Neuronal stem cell (in vitro differentiated cells): Measurements from ENCODE around the gene SLC3A2.

Source experiments
- DNase-seq: peaks from one replicate; pipeline ENCODE4 v3.0.0-alpha.2; 2013; ENCODE audit warnings: low spot score
- H2AFZ ChIP-seq: one replicate; pipeline ENCODE4 v1.6.1; 2013; ENCODE audit warnings: mild to moderate bottlenecking, low read length, inconsistent platforms
- H2AK5ac ChIP-seq: 2 replicates; pipeline ENCODE4 v1.6.1; 2013; ENCODE audit warnings: low read depth, mild to moderate bottlenecking, inconsistent platforms, low read length, moderate library complexity, mixed read lengths
- H2BK120ac ChIP-seq: 2 replicates; pipeline ENCODE4 v1.6.1; 2013; ENCODE audit warnings: low read depth, mild to moderate bottlenecking, inconsistent platforms, low read length, moderate library complexity, mixed read lengths
- H2BK12ac ChIP-seq: one replicate; pipeline ENCODE4 v1.6.1; 2013; ENCODE audit warnings: low read length, inconsistent platforms
- H2BK15ac ChIP-seq: 2 replicates; pipeline ENCODE4 v1.6.1; 2013; ENCODE audit warnings: mild to moderate bottlenecking, low read length, inconsistent platforms, mixed read lengths
- H2BK5ac ChIP-seq: one replicate; pipeline ENCODE4 v1.6.1; 2013; ENCODE audit warnings: inconsistent platforms, mild to moderate bottlenecking, low read length, moderate library complexity
- H3K14ac ChIP-seq: one replicate; pipeline ENCODE4 v1.6.1; 2013; ENCODE audit warnings: low read length, inconsistent platforms
- H3K18ac ChIP-seq: 2 replicates; pipeline ENCODE4 v1.6.1; 2013; ENCODE audit warnings: low read length, inconsistent platforms
- H3K23ac ChIP-seq: 2 replicates; pipeline ENCODE4 v1.6.1; 2013; ENCODE audit warnings: low read depth, mild to moderate bottlenecking, mixed read lengths, low read length, inconsistent platforms; ENCODE audit not compliant: poor library complexity
- H3K27ac ChIP-seq: replicated peaks from 3 replicates; pipeline ENCODE4 v1.5.1; 2013; ENCODE audit warnings: low read length, inconsistent platforms
- H3K27me3 ChIP-seq, 3 experiments: 2 replicates each; pipeline ENCODE4 v1.6.1; 2013; ENCODE audit warnings: low read length in 3 of 3, mild to moderate bottlenecking in 2 of 3, inconsistent platforms in 1 of 3, low read depth in 1 of 3, mixed read lengths in 1 of 3, moderate library complexity in 1 of 3; ENCODE audit not compliant: control insufficient read depth in 3 of 3, insufficient read depth in 3 of 3
- H3K36me3 ChIP-seq, 2 donors: replicated peaks in 1 of 2; 2 replicates each; pipeline ENCODE4 v1.6.1; 2013; ENCODE audit warnings: low read length in 2 of 2; ENCODE audit not compliant: control insufficient read depth in 2 of 2, insufficient read depth in 2 of 2
- H3K4ac ChIP-seq: 2 replicates; pipeline ENCODE4 v1.6.1; 2013; ENCODE audit warnings: inconsistent platforms, mild to moderate bottlenecking, low read length, moderate library complexity
- H3K4me1 ChIP-seq, 2 donors: 1 replicate in 1 of 2; 2 replicates in 1 of 2; pipeline ENCODE4 v1.6.1; 2013; ENCODE audit warnings: low read length in 2 of 2, low read depth in 1 of 2; ENCODE audit not compliant: control insufficient read depth in 2 of 2, insufficient read depth in 1 of 2
- H3K4me2 ChIP-seq: one replicate; pipeline ENCODE4 v1.6.1; 2013; ENCODE audit warnings: mild to moderate bottlenecking, low read length, inconsistent platforms; ENCODE audit not compliant: insufficient read depth, poor library complexity, severe bottlenecking
- H3K4me3 ChIP-seq, 2 donors: 2 replicates each; pipeline ENCODE4 v1.5.1; 2013; ENCODE audit warnings: low read length in 2 of 2, mild to moderate bottlenecking in 2 of 2, inconsistent platforms in 1 of 2, moderate library complexity in 1 of 2
- H3K79me1 ChIP-seq: one replicate; pipeline ENCODE4 v1.6.1; 2013; ENCODE audit warnings: low read depth, mild to moderate bottlenecking, inconsistent platforms, low read length, moderate library complexity
- H3K9ac ChIP-seq: one replicate; pipeline ENCODE4 v1.6.1; 2013; ENCODE audit warnings: mild to moderate bottlenecking, low read depth, low read length, inconsistent platforms; ENCODE audit not compliant: poor library complexity
- H3K9me3 ChIP-seq, 2 donors: replicated peaks in 1 of 2; 2 replicates each; pipeline versions ENCODE3 to v1.6.1; 2013; ENCODE audit warnings: low read length in 2 of 2, mild to moderate bottlenecking in 2 of 2, inconsistent platforms in 1 of 2, low read depth in 1 of 2, mixed read lengths in 1 of 2, moderate library complexity in 1 of 2; ENCODE audit not compliant: control insufficient read depth in 2 of 2, insufficient read depth in 1 of 2
- H4K8ac ChIP-seq: one replicate; pipeline ENCODE4 v1.6.1; 2013; ENCODE audit warnings: low read depth, mild to moderate bottlenecking, inconsistent platforms, low read length, moderate library complexity
- H4K91ac ChIP-seq: one replicate; pipeline ENCODE4 v1.6.1; 2013; ENCODE audit warnings: low read length, low read depth, mild to moderate bottlenecking, inconsistent platforms; ENCODE audit not compliant: poor library complexity
- WGBS, 2 donors: extraction: QIAGEN DNeasy Blood & Tissue Kit; methylation state at CpG; one replicate each; pipeline ENCODE4 v1.1.7; 2013; ENCODE audit warnings: missing lambda C conversion rate in 2 of 2, mixed read lengths in 1 of 2; ENCODE audit not compliant: insufficient read length in 2 of 2, insufficient replicate concordance in 1 of 2; ENCODE audit errors: extremely low coverage in 2 of 2; 5-methylcytosine and 5-hydroxymethylcytosine counted together

The SLC3A2 gene

DNA sequence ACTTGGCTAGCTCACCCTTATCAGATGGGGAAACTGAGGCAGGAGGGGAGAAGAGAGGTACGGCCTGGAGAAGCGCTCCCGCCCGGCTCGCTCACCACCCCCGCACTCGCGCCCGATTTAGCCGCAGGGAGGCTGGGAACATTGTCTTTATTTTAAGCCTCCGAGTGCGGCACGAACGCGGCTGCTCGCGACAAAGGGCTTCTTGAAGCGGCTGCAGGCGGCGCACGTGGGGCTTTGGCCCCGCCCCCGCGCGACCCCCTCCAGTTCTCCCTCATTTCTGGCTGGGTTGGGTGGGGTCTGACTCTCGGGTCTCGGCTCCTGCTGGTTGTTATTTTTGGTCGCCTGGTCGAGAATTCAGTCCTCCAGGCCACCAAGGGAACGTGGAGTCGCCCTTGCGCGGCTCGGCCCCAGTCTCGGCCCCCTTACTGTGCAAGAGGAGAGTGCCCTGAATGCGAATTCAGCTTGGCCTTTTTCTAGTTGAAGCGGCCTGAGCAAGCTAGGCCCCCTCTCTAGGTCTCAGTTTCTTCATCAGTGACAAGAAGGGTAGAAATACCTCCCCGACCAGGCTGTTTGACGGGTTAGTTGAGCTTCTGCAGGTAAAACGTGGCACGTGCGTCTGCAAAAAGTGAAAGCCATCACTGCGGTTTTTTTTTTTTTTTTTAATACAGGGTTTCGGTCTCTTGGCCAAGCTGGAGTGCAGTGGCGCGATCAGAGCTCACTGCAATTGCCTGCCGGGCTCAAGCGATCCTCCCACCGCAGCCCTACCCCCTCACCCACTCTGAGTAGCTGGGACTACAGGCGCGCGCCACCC lies 43.1 kb downstream of the SLC3A2 start:
- no peak for DNase-seq

DNA sequence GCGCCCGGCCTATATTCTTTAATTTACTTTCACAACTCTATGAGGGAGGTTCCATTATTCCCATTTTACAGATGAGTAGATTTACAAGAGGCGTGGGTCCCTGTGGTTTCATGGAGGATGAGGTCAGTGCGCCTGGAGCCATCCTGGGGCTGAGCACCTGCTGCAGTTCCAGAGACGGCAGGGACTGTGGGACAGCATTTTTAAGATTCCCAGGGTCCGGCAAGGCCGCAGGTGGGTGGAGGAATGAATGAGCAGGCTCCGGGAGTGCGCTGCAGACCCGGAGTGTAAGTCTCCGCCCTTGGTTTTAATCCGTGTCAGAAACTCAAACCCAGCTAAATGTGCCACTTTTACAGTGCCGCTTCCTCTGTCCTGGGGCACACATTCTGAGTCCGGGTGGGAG lies 44.6 kb downstream of the SLC3A2 start:
- H2BK5ac ChIP-seq, result no peak overlapping the region
- no peak overlapping the region for H3K4ac ChIP-seq
- no peak overlapping the region for H2BK120ac ChIP-seq
- no peak overlapping the region for H2AK5ac ChIP-seq
- H3K9ac ChIP-seq, result no peak overlapping the region
- H3K27me3 ChIP-seq, result peaks cover 24 to 94% (median 58%) of the 10 kb centered on the region in 3 experiments
- H3K27ac ChIP-seq, result no peak overlapping the region
- H3K23ac ChIP-seq, result no peak overlapping the region
- no peak overlapping the region for H4K91ac ChIP-seq
- peak overlapping the region; percentile 88 for H2AFZ ChIP-seq
- peak overlapping the region; percentile 51 for H3K18ac ChIP-seq
- no peak for DNase-seq
- H3K14ac ChIP-seq, result no peak overlapping the region
- H3K4me3 ChIP-seq, result peak overlapping the region in 1 of 2 donors; percentile 33
- H3K4me1 ChIP-seq, result peaks cover 0 to 27% of the 10 kb centered on the region in 2 donors
- no peak overlapping the region for H4K8ac ChIP-seq
- no CpG with 5 or more reads among the region's 14 CpGs for WGBS, 2 donors
- no peak overlapping the region for H2BK12ac ChIP-seq
- no peak overlapping the region for H2BK15ac ChIP-seq
- peaks cover 2 to 4% of the 10 kb centered on the region in 2 donors for H3K9me3 ChIP-seq
- no peaks in the 10 kb centered on the region for H3K79me1 ChIP-seq
- H3K36me3 ChIP-seq, result no peaks in the 10 kb centered on the region
- H3K4me2 ChIP-seq, result peak overlapping the region; percentile 66

More for the DNA sequence above, 43.1 kb downstream of the SLC3A2 start:
- H2AFZ ChIP-seq, result peak overlapping the region; percentile 76
- no peak overlapping the region for H4K91ac ChIP-seq
- H3K23ac ChIP-seq, result no peak overlapping the region
- WGBS, 2 donors, result no CpG with 5 or more reads among the region's 52 CpGs
- peak overlapping the region in 1 of 2 donors; percentile 73 for H3K4me3 ChIP-seq
- H2BK12ac ChIP-seq, result no peak overlapping the region
- H3K9ac ChIP-seq, result peak overlapping the region; percentile 74
- peak overlapping the region; percentile 73 for H3K18ac ChIP-seq
- peaks cover 0 to 27% of the 10 kb centered on the region in 2 donors for H3K4me1 ChIP-seq
- no peak overlapping the region for H2AK5ac ChIP-seq
- no peaks in the 10 kb centered on the region for H3K36me3 ChIP-seq
- no peak overlapping the region for H3K14ac ChIP-seq
- H2BK5ac ChIP-seq, result peak overlapping the region; percentile 33
- H4K8ac ChIP-seq, result no peak overlapping the region
- no peak overlapping the region for H3K4ac ChIP-seq
- H2BK120ac ChIP-seq, result peak overlapping the region; percentile 10
- H3K79me1 ChIP-seq, result no peaks in the 10 kb centered on the region
- H3K4me2 ChIP-seq, result peak overlapping the region; percentile 76
- peaks cover 24 to 94% (median 58%) of the 10 kb centered on the region in 3 experiments for H3K27me3 ChIP-seq
- no peak overlapping the region for H2BK15ac ChIP-seq
- H3K27ac ChIP-seq, result no peak overlapping the region
- H3K9me3 ChIP-seq, result peaks cover 2 to 4% of the 10 kb centered on the region in 2 donors

DNA sequence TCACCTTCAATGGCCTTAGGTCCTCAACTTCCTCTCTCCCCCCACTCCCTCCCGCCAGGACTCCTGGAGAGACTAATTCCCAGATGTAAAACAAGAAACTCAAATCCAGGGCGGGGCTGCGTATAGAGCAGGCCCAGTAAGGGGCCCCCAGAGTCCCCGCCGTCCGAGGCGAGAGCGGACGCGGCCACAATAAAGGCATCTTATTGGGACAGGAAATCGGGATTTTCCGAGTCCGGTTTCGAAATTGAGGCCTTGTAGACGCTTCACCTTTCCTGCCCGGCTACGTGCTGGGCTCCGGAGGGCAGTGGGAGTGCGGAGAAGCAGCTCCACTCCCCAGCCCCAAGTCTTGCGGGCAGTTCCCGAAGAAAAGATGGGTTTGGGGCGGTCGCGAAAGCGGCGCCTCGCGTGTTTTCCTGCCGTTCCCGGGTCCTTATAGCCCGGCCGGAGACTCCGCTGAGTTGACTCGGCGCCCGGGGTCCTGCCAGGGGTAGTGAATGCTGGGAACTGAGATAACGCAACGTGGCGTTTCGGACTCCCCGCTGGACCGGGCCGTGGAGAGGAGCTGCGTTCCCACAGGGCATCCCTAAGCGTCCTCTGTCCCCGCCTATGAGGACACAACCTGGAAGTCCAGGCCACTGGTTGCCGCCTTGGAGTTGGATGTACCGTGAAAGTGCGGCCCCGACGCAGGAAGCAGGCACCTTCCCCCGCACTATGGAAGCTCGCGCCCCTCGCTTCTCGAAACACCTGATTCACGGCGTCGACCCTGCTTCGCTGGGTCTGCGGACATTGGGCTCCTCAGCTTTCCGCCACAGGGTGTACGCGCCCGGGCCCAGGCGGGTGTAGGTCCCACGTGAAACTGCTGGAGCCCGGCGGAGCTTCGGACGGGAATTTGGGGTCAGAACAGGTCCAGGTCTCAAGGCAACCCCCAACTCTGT lies 45.3 kb downstream of the SLC3A2 start:
- H3K27me3 ChIP-seq, result peaks cover 24 to 92% (median 61%) of the 10 kb centered on the region in 3 experiments
- peak overlapping the region; percentile 51 for H3K18ac ChIP-seq
- H3K23ac ChIP-seq, result no peak overlapping the region
- H3K9me3 ChIP-seq, result peaks cover 2 to 4% of the 10 kb centered on the region in 2 donors
- H3K9ac ChIP-seq, result peak overlapping the region; percentile 27
- peak overlapping the region in 1 of 2 donors; percentile 70 for H3K4me3 ChIP-seq
- H3K4me2 ChIP-seq, result peak overlapping the region; percentile 66
- peaks cover 0 to 27% of the 10 kb centered on the region in 2 donors for H3K4me1 ChIP-seq
- WGBS, 2 donors, result no CpG with 5 or more reads among the region's 71 CpGs
- H2BK120ac ChIP-seq, result no peak overlapping the region
- no peak overlapping the region for H2BK5ac ChIP-seq
- no peak for DNase-seq
- H2BK15ac ChIP-seq, result no peak overlapping the region
- no peaks in the 10 kb centered on the region for H3K36me3 ChIP-seq
- H3K14ac ChIP-seq, result no peak overlapping the region
- peak overlapping the region; percentile 88 for H2AFZ ChIP-seq
- no peak overlapping the region for H3K27ac ChIP-seq
- no peak overlapping the region for H2BK12ac ChIP-seq
- H2AK5ac ChIP-seq, result peak overlapping the region; percentile 21
- H3K79me1 ChIP-seq, result no peaks in the 10 kb centered on the region
- no peak overlapping the region for H4K91ac ChIP-seq
- no peak overlapping the region for H3K4ac ChIP-seq
- no peak overlapping the region for H4K8ac ChIP-seq
